Stimulated activated CD4-positive, alpha-beta T cell treated with anti-CD3 and anti-CD28 coated beads, Interleukin-12 subunit alpha, Interleukin-12 subunit beta, amount 100 ng/mL, for 4 hours (primary cell): ENCODE results near the gene APCS.

Experiments used
- DNase-seq: peaks from one replicate; pipeline ENCODE4 v3.0.0-alpha.2; 2020

Gene APCS

GRCh38 chr1:159587461-159587951, at the start of gene APCS:
Gene APCS, plus strand, starts transcription at chr1:159587826. Its CDS starts 96 bp downstream, at chr1:159587922.
- no peak for DNase-seq

GRCh38 chr1:159548126-159548525, 39.5 kb upstream of the APCS start:
- no peak for DNase-seq

GRCh38 chr1:159554261-159554660, 33.4 kb upstream of the APCS start:
- no peak for DNase-seq

- no peak for DNase-seq
Measured at GRCh38 chr1:159554696-159555095, 32.9 kb upstream of the APCS start.

- DNase-seq: no peak
Measured at GRCh38 chr1:159556931-159557369, 30.7 kb upstream of the APCS start.

- no peak for DNase-seq
Measured at GRCh38 chr1:159560599-159560998, 27.0 kb upstream of the APCS start.

- DNase-seq: no peak
Measured at GRCh38 chr1:159561497-159561896, 26.1 kb upstream of the APCS start.

- no peak for DNase-seq
Measured at GRCh38 chr1:159562680-159563079, 24.9 kb upstream of the APCS start.

- DNase-seq: no peak
Measured at GRCh38 chr1:159577446-159577845, 10.2 kb upstream of the APCS start.

- no peak for DNase-seq
Measured at GRCh38 chr1:159580340-159580739, 7.3 kb upstream of the APCS start.

GRCh38 chr1:159581422-159581821, 6.2 kb upstream of the APCS start:
- DNase-seq: no peak

GRCh38 chr1:159584536-159584935, 3.1 kb upstream of the APCS start:
- no peak for DNase-seq

- no peak for DNase-seq
Measured at GRCh38 chr1:159591981-159592380, 4.4 kb downstream of the APCS start.

- DNase-seq: no peak
Measured at GRCh38 chr1:159594625-159595405, 7.2 kb downstream of the APCS start.

GRCh38 chr1:159598196-159598595, 10.6 kb downstream of the APCS start:
- DNase-seq: no peak

GRCh38 chr1:159600894-159601293, 13.3 kb downstream of the APCS start:
- DNase-seq: no peak

- no peak for DNase-seq
Measured at GRCh38 chr1:159602501-159602999, 14.9 kb downstream of the APCS start.

GRCh38 chr1:159612211-159612885, 24.7 kb downstream of the APCS start:
- no peak for DNase-seq

- no peak for DNase-seq
Measured at GRCh38 chr1:159632922-159633321, 45.3 kb downstream of the APCS start.
